K562 (cell line): Measurements from ENCODE around the gene CDNF.
"Not testable (repeated sequence)": the region's sequence is repeated elsewhere in the genome, so short reads cannot be mapped to it uniquely, and the experiment has no call there.

Experiments
- BMI1 ChIP-seq: fragments of 150-350 bp; IDR thresholded peaks from 2 replicates; pipeline ENCODE4 v1.6.1; 2014; ENCODE audit warnings: low read length
- CTCF ChIP-seq, 3 experiments: IDR thresholded peaks in 2 of 3; conservative IDR thresholded peaks in 1 of 3; 2 replicates each; pipeline ENCODE4 v1.5.1; 2011 to 2012; ENCODE audit warnings: low read length in 3 of 3, mild to moderate bottlenecking in 3 of 3, control low read depth in 2 of 3, improper control_type of control experiment in 1 of 3, inconsistent platforms in 1 of 3, low read depth in 1 of 3, mixed read lengths in 1 of 3, moderate library complexity in 1 of 3; ENCODE audit not compliant: insufficient read depth in 2 of 3
- E2F8 ChIP-seq: fragments of 450-650 bp; IDR thresholded peaks from 2 replicates; pipeline ENCODE4 v1.7.1; 2018; ENCODE audit warnings: mild to moderate bottlenecking, low read depth; ENCODE audit not compliant: partially characterized antibody
- GTF2F1 ChIP-seq: IDR thresholded peaks from 2 replicates; pipeline ENCODE4 v1.6.1; 2011; ENCODE audit warnings: low read depth, low read length, improper control_type of control experiment
- HNRNPLL ChIP-seq: fragments of 200-400 bp; formaldehyde crosslinking; IDR thresholded peaks from 2 replicates; pipeline ENCODE4 v1.6.1; 2017; ENCODE audit warnings: low read length, low read depth, mild to moderate bottlenecking; ENCODE audit not compliant: poor library complexity, severe bottlenecking
- RBM39 ChIP-seq: fragments of 200-400 bp; formaldehyde crosslinking; optimal IDR thresholded peaks from 2 replicates; pipeline ENCODE3; 2018; ENCODE audit warnings: low read depth, low read length
- SAFB ChIP-seq: fragments of 200-400 bp; formaldehyde crosslinking; IDR thresholded peaks from 2 replicates; pipeline ENCODE4 v1.6.1; 2017; ENCODE audit warnings: low read depth, low read length, borderline replicate concordance
- SREBF2 ChIP-seq: sonication (generic); formaldehyde crosslinking; IDR thresholded peaks from 2 replicates; pipeline ENCODE4 v1.4.0; 2020; ENCODE audit warnings: mild to moderate bottlenecking, missing genetic modification reagents
- ZNF280B ChIP-seq: fragments of 250-450 bp; sonication (Bioruptor Pico); IDR thresholded peaks from 2 replicates; pipeline ENCODE4 v1.5.1; 2021; ENCODE audit warnings: mild to moderate bottlenecking

DNA sequence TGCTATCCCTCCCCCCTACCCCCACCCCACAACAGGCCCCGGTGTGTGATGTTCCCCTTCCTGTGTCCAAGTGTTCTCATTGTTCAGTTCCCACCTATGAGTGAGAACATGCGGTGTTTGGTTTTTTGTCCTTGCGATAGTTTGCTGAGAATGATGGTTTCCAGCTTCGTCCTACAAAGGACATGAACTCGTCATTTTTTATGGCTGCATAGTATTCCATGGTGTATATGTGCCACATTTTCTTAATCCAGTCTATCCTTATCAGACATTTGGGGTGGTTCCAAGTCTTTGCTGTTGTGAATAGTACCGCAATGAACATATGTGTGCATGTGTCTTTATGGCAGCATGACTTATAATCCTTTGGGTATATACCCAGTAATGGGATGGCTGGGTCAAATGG, 26.6 kb upstream of the CDNF start:
- not testable (repeated sequence) for TF ChIP-seq SREBF2; HNRNPLL; SAFB; CTCF (IDR thresholded peaks at IDR 0.05 in 2 of 3, conservative IDR thresholded peaks at IDR 0.05 in 1 of 3; ENCODE audit: insufficient read depth in 2 of 3, low read depth in 1 of 3, low read length in 3 of 3); BMI1; GTF2F1; E2F8; ZNF280B; RBM39
